Measurements from ENCODE around the gene IKZF5. TPM values are rescaled to one million over a fixed set of nuclear protein-coding genes. Genes with fewer than 3 reads are reported as not detected.

IKZF5 gene
- total RNA-seq, 4 donors from 2014 or later, result 10.4 to 16.0 (median 14.0) TPM

DNA sequence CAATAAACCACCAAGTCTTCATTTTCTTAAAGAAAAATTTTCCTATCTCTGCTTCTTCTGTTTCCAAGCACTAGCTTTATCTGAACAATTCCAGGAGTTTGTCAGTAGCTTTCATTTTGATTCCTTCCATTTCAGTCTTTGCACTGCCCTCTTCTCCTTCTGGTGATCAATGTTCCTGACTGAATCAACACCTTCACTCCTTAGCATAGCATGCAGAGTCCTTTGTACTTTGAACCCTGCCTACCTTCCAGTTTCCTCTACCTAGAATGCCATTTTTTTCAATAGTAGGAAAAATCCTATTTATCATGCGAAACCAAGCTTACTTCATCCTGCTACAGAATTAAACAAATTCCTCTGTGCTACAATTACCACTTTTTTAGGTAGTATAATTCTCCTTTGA lies 52.7 kb downstream of the IKZF5 start:
- TF ChIP-seq CTCF (IDR thresholded peaks at IDR 0.05; ENCODE audit: low read depth), result no peak

GRCh38 chr10:122954731-122955050 lies 53.9 kb downstream of the IKZF5 start:
- no peak for TF ChIP-seq CTCF (IDR thresholded peaks at IDR 0.05; ENCODE audit: low read depth)

DNA sequence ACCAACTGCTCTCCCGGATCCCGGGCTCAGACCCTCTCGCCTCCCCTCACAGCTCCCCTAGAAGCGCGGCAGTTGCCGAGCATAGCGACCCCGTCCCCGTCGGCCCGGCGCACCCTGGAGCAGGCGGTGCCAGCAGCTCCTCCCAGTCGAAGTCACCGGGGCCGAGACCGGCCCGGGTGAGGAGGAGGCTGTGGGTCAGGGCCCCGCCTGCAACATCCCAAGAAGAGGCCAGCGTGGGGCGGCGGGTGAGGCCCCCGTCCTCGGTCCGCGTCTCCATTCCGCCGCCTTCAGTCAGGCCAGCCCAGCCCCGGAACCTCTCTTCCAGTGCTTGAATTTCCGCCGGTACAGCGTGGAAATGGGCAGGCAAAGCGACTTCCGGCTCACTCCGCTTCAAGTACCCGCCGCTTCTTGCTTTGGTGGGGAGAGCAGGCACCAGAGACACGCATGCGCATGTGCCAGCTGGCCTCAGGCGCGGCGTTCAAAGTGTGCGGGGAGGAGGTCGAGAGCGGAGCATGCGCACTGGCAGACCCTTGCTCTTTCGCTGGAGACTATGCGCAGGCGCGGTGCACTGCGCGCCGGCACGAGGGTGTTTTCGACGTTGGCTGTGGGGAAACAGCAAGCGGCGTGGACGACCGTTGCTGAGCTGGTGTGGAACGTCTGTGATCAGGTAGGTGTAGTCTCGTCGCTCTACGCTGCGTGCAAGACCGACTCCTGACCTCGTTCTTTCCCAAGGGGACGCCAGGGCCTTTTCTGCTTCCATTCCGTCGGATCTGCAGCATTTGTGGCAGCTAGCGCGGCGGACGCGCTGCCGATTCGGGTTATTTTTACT lies 54.5 kb downstream of the IKZF5 start, which contains the start of gene C10orf88:
C10orf88 (minus strand) TSS at position 326 of the 829 bp plus-strand sequence; CDS start at position 277, 49 bp downstream.
- TF ChIP-seq CTCF (IDR thresholded peaks at IDR 0.05; ENCODE audit: low read depth), result no peak

DNA sequence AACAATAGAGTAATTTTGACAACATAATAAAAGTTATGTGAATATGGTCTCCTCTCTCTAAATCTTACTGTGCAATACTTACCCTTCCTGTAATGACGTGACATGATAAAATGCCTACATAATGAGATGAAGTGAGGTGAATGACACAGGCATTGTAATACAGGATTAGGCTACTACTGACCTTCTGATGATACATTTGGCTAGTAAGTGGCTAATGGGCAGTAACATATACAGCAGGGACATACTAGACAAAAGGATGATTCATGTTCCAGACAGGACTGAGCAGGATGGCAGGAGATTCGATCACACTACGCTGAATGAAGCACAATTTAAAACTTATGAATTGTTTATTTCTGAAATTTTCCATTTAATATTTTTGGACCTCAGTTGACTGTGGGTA lies 59.3 kb downstream of the IKZF5 start:
- no peak for TF ChIP-seq CTCF (IDR thresholded peaks at IDR 0.05; ENCODE audit: low read depth)

Other genes with a start within 250 kb of the IKZF5 start
- gene CUZD1, start 162.9 kb downstream of the IKZF5 start, total RNA-seq, result under 1 TPM in 3 of 4 donors, not detected in 1; 0.44 to 0.85 (median 0.49) TPM
- gene FAM24B, start 129.2 kb downstream of the IKZF5 start, total RNA-seq, result 1 to 10 TPM in 3 of 4 donors, not detected in 1; 1.5 to 4.8 (median 1.9) TPM
- gene FAM24A, start 98.2 kb downstream of the IKZF5 start, total RNA-seq, result not detected
- 10 to 100 TPM in 1 of 4 donors, 1 to 10 TPM in 3; 4.3 to 10.8 (median 7.0) TPM for gene C10orf88, start 54.6 kb downstream of the IKZF5 start, total RNA-seq
- 1 to 10 TPM; 2.4 to 6.2 (median 3.0) TPM for gene PSTK, start 28.4 kb downstream of the IKZF5 start, total RNA-seq
- 10 to 100 TPM; 15.6 to 25.6 (median 19.6) TPM for gene ACADSB, start 211 bp upstream of the IKZF5 start, total RNA-seq
- gene HMX3, start 127.2 kb upstream of the IKZF5 start, total RNA-seq, result not detected
- gene HMX2, start 139.3 kb upstream of the IKZF5 start, total RNA-seq, result not detected
- 100 to 1,000 TPM in 2 of 4 donors, 10 to 100 TPM in 2; 78.0 to 129 (median 95.9) TPM for gene BUB3, start 145.6 kb upstream of the IKZF5 start, total RNA-seq